HG03378 (cell line): ENCODE results near the gene PSMD13.

Source experiments
- ATAC-seq: cut with Tn5 transposase; IDR thresholded peaks from one replicate; pipeline ENCODE4 v1.9.1; 2021; ENCODE audit warnings: mild to moderate bottlenecking, moderate library complexity; ENCODE audit not compliant: unreplicated experiment

The PSMD13 gene

DNA sequence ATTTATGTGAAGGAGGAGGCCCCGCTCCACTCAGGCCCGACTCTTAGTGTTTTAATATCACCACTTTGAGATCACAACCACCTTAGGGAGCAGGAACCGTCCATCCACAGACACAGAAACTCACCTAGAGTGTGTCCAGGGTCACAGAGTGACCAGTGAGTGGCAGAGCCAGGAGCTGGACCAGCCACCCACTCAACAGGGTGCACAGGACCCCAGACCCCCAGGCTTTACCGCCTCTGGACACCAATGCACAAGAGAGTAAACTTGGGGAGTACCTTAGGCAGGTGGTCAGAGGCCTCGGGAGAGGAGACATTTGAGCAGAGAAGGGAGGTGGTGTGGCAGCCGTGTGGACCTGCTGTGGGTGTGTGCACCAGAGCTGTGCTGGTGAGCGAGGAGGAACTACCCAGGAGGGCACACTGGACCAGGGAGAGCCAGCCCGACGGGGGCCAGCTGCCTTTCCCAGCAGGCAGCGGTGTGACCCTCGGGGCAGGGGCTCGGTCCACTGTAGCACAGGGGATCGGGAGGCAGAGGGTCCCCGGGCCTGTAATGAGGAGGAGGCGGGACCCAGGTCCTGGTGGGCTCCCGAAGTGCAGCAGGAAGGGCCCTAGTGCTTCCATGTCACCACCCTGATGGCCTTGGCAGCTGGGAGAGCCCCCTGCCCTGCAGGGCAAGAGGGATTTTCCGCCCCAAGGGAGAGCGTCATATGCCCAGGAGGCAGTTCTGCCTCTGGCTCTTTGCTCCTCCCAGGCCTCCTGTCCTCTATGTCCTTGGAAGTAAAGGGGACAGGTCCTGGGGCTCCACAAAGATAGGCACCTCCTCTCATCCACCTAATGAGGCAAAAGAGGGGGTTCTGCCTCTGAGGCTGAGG is 33.9 kb downstream of the PSMD13 start:
- ATAC-seq, result no peak

DNA sequence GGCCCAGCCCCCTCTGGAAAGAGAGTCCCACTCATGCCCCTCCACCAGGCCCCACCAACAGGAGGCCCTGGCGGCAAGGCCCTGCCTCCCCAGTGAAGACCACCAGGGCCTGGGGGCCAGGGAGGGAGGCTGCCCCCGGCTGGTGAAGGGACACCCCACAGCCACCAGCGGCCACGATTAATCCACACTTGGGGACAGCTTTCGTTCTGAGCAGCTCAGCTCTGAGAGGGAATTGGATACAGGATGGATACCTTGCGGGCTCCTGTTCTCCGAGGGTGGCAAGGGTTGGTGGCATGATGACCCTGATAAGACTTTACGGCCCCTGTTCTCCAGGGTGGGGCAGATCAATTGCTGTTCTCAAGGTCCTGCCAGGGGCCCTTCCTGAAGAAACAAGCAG is 34.5 kb downstream of the PSMD13 start:
- ATAC-seq, result no peak

DNA sequence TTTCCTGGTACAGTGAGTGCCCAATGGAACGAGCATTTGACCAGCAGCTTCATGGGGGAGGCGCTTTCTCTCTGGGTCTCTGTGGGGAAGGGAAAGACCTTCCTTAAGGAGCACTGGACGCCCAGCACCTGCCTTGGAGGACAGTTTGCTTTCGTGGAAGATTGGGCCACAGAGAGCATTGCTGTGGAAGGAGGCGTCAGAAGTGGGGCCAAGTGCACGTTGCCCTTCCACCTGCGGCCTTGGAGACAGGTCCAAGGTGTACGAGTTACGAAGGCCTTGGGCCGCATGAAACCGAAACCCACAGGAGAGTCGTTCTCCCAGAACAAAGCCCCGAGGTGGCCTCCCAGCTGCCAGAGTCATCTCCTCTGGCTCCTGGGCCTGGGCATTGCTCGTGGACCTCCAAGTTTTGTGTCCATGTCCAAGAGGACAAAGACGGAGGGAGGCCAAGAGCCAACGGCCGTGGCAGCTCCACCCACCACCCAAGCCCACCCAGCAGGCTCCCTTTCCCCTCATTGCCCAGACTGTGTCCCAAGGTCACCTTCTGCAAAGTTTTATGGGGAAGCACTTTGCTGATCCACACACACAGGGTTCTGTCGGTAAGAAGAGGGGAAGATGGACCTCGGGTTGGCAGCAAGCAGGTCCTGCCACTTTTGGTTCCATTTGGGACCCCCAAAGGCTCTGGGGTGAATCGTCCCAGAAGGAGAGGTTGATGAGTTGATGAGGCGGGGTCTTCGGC is 35.6 kb downstream of the PSMD13 start:
- ATAC-seq, result no peak

DNA sequence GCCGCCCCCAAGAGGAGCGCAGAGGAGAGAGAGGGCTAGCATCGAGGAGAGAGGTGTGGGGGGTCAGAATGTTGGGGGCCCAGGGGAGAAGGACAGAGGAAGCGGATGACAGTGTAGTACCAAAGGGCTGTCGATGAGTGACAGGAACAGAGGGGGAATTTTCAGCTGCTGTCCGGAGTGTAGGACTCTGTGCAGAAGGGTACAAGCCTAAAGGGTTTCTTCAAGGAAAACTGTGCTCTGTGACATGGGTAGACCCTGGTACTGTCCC is 36.1 kb downstream of the PSMD13 start:
- no peak for ATAC-seq

GRCh38 chr11:276219-276618 is 39.4 kb downstream of the PSMD13 start:
- no peak for ATAC-seq

- ATAC-seq, result no peak
Observed at GRCh38 chr11:278001-278951, 41.5 kb downstream of the PSMD13 start, which contains the start of gene NLRP6. Gene NLRP6 (plus strand): TSS chr11:278407. CDS start chr11:278570, 163 bp downstream.

DNA sequence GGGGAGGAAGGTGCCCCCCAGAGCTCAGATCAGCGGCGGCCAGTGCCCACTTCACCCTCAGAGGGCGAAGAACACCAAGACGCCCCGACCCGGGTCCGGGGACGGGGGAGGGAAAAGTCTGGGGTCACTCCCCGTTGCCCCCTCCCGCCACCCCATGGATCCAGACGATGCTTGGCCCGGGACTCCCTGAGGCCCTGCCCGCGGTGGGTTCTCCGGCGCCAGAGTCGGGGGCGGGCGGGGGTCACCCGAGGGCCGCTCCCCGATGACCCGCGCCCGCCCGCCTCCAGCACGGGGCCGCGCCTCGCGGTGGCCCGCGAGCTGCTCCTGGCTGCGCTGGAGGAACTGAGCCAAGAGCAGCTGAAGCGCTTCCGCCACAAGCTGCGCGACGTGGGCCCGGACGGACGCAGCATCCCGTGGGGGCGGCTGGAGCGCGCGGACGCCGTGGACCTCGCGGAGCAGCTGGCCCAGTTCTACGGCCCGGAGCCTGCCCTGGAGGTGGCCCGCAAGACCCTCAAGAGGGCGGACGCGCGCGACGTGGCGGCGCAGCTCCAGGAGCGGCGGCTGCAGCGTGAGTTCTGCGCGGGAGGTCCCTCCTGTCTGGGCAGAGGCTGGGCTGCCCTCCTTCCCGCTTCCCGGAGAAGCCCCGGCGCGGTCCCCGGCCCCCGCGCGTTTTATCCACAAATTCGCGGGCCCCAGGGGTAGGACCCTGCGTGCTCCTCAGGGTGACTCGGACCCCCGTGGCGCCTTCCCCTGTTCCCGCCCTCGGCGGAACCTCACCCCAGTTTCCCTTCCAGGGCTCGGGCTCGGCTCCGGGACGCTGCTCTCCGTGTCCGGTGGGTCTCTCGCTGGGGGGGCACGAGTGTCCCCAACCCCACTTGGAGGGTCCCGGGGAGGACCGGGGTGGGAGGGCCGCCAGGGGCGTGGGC is 42.5 kb downstream of the PSMD13 start:
- no peak for ATAC-seq

DNA sequence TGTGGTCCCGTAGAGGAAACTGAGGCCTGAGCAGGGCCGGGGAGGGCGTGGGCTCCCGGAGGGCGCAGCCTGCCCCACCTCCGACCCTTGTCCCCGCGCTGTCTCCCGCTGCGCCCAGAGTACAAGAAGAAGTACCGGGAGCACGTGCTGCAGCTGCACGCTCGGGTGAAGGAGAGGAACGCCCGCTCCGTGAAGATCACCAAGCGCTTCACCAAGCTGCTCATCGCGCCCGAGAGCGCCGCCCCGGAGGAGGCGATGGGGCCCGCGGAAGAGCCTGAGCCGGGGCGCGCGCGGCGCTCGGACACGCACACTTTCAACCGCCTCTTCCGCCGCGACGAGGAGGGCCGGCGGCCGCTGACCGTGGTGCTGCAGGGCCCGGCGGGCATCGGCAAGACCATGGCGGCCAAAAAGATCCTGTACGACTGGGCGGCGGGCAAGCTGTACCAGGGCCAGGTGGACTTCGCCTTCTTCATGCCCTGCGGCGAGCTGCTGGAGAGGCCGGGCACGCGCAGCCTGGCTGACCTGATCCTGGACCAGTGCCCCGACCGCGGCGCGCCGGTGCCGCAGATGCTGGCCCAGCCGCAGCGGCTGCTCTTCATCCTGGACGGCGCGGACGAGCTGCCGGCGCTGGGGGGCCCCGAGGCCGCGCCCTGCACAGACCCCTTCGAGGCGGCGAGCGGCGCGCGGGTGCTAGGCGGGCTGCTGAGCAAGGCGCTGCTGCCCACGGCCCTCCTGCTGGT is 43.4 kb downstream of the PSMD13 start:
- no peak for ATAC-seq

GRCh38 chr11:280706-281485 is 44.1 kb downstream of the PSMD13 start:
- ATAC-seq, result no peak

- ATAC-seq, result no peak
Observed at GRCh38 chr11:281486-282161, 44.8 kb downstream of the PSMD13 start.

DNA sequence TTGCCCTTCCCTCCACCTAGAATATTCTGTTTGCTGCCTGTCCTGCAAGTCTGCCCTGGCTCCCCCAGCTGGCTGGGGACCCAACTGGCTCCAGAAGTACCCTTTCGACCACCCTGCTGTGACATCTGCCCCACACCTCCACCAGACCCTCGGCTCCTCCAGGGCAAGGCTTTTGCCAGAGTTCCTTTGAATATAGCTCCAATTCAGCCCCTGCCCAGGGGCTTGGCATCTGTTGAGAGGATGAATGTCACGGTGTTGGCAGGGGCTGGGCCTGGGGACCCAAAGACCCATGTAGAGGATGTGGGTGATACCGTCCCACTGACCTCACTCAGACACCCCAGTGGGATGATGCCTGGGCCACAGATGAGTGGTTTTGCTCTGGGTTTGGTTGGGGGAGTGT is 45.4 kb downstream of the PSMD13 start:
- no peak for ATAC-seq

DNA sequence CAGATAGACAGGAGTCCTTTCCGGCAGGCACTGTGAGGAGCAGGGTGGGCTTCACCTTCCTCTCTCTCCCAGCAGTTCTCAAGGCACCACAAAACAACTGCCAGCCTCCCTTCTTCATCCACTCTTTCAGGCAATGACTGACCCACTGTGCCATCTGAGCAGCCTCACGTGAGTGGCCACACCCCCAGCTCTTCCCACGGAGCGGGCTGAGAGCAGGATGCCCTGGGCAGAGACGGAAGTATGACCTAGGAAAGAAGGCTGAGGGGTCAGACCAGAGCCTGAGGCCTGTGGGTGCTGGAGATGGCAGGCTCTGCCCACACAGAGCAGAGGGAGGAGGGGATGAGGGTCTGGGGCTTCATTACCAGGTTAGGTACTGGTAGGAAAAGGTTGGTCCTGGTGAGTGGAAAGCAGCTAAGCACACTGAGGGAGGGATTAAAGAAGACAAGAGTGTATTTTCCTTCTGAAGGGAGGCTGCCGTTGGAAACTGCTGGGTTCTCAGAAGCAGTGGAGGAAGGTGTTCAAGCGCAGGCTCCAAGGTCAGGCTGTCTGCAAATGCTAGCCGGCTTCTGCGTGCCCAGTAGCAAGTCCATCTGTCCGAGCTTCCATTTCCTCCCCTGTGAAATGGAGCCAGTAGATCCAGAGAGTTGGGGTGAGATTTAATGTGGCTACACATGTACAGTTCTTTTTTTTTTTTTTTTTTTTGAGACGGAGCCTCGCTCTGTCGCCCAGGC is 46.0 kb downstream of the PSMD13 start:
- ATAC-seq, result no peak

GRCh38 chr11:283405-284104 is 46.8 kb downstream of the PSMD13 start:
- no peak for ATAC-seq

DNA sequence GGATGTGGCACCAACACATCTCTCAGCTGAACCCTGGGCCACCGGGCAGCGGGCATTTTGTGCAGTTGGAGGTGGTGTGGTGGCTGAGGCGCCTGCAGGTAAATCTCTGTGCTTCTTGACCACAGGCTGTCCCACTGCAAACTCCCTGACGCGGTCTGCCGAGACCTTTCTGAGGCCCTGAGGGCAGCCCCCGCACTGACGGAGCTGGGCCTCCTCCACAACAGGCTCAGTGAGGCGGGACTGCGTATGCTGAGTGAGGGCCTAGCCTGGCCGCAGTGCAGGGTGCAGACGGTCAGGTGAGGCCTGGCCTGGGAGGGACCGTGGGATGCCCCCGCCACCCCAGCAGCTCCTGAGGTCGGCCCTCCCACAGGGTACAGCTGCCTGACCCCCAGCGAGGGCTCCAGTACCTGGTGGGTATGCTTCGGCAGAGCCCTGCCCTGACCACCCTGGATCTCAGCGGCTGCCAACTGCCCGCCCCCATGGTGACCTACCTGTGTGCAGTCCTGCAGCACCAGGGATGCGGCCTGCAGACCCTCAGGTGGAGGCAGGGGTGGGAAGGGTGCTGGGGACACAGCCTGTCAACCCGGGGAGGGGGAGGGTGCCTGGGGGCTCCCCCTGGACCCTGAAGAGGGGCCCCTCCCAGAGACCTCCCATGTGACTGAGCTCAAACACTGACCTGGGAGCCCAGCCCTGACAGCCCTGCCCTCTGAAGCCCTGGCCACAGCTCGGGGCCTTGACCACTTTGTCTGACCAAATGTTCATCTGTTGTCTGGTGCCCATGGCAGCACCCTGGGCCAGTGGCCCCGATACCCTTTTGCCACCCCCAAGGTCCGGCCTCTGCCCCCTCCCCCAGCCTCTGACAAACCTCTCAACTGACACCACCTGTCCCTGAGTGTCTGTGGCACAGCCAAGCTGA is 47.6 kb downstream of the PSMD13 start:
- ATAC-seq, result no peak

GRCh38 chr11:285021-285893 is 48.5 kb downstream of the PSMD13 start:
- no peak for ATAC-seq
